ENCODE data around the gene IL26.

IL26 gene, protein sequence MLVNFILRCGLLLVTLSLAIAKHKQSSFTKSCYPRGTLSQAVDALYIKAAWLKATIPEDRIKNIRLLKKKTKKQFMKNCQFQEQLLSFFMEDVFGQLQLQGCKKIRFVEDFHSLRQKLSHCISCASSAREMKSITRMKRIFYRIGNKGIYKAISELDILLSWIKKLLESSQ

DNA sequence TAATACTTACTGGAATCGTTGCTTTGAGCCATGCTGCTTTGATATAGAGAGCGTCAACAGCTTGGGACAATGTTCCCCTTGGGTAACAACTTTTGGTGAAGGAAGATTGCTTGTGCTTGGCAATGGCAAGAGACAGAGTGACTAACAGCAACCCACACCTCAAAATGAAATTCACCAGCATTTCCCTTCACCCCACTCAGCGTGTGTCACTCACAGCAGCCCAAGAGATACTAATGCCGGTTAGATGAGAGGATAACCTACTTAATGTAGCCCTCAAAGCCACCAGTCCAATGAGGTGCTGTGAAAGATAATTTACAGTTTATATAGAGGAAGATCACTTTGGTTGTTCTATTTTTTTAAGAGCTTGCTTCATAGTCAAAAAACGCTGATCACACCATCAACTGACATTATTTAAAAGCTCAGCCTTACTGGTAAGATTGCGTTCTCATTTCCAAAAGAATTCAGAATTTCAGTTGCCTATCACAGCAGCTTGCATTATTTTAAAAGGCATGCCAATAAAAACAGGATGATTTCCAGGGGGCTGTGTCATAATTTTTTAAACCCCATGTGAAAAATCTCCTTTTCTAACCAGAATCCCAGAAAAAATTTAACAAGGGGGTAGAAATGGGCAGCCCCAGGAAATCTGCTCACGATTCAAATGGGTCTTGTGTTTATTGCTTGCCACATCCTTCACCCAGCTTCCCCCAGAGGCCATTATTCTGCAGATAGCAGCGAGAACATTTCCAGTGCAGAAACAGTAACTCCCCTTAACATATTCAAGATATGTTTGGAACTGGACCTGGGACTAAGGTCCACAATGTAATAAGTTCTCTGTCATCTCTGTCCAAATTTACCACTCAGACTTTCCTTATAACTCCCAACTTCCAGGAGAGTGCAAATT lies at the start of gene IL26:
IL26 (minus strand) TSS at position 235 of the 901 bp plus-strand sequence; CDS start at position 181, 54 bp downstream.
- DNase-seq (ENCODE audit: low spot score): no peak

DNA sequence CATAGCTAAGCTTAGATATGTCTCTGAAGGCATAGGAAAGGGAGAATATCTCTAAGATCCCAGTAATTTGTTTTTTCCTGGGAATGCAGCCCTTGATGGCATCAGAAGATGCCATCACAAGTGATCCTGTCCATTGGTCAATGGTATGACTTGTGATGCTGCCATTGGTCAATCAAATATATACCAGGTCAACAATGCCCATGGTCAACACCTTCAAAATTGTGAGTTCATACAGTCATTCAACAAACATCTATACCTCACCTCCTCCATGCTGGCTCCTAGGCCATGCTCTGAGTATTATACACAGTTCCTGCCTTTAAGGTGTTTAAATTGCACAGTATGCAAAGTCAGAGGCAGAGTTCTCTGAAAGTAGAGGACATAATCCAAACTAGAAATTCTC lies 47.1 kb upstream of the IL26 start:
- no peak for DNase-seq (ENCODE audit: low spot score)

DNA sequence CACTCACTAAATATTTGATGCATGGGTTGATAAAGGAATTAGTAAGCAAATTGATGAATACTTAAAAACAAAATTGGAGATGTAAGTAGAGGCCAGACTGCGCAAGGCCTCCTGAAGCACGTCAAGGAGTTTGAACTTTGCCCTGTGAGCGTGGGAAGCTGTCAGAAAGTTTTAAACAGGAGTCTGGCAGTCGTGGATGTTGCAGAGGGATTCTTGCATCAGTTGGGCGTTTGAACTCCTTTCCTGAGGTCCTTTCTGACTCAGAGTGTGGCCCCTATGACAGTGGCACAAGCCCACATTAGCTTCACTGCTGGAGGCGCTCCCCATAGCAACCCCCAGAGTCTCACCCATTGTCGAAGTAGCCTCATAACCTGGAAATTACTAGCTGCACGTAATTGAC lies 45.7 kb upstream of the IL26 start:
- DNase-seq (ENCODE audit: low spot score): no peak

DNA sequence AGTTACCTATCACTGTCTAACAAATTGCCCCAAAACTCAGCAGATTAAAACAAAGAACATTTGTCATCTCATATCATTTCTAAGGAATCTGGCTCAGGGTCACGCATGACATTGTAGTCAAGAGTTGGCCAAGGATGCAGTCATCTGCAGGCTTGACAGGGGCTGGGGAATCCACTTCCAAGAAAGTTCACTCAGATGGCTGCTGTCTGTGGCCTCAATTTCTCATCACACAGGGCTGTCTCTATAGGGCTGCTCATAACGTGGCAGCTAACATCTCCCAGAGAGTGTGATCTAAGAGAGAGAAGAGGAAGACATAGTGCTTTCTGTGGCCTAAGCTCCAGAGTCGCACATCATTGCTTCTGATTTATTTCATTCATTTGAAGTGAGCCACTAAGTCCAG lies 44.7 kb upstream of the IL26 start:
- DNase-seq (ENCODE audit: low spot score): no peak

DNA sequence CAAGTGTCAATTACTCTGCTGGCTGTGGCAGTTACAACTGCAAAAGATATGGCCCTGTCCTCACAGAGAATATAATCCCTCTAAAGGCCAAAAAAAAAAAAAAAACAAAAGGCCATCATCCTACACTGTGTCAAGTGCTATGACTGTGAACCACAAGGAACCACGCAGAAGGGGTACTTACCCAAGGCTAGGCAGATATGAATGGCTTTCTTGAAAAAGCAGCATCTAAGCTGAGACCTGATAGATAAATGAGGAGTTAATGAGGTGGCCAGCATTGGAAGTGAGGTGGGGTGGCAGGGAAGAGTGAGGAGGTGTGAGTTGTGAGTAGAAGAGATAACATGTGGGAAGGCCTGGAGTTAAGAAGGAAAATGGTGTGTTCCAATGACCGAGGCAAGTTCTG lies 44.2 kb upstream of the IL26 start:
- no peak for DNase-seq (ENCODE audit: low spot score)

DNA sequence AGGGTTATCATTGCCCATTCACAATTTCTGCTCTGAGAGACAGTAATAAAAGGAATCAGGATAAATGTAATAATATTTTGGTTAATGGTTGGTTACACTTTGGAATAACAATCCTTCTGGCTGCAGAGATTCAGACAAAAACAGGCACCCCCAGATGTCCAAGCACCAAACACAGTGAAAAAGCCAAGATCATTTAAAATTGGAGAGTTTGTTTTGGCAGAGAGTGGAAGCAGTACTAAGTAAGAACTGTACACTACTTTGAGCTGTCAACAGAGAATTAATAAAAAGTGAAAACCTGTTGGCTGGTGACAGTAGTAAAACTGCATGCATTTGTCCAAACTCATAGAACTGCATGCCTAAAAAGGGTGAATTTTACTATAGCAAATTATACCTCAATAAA lies 43.4 kb upstream of the IL26 start:
- DNase-seq (ENCODE audit: low spot score): no peak

DNA sequence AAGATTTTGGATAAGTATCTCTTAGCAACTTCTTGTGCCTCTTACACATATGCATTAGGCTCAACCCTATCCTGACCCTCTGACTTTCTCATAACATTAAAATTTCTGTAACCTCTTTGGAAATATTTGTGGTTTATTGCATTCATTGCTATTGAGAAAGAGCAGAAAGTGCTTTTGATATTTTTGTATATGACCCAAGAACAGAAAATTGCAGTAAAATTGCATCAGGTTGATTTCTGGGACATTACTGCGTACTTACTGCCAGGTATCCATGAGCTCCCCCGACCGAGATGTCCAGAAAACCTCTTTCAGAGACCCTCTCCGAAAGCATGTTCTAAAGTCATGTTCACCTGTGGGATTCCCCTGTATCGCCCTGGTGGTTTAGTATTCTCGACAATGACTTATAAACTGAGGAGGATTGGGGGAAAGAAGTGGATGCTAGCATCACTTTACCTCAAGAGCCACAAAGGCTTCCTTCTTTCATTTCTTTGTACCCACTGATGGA lies 42.3 kb upstream of the IL26 start:
- no peak for DNase-seq (ENCODE audit: low spot score)

DNA sequence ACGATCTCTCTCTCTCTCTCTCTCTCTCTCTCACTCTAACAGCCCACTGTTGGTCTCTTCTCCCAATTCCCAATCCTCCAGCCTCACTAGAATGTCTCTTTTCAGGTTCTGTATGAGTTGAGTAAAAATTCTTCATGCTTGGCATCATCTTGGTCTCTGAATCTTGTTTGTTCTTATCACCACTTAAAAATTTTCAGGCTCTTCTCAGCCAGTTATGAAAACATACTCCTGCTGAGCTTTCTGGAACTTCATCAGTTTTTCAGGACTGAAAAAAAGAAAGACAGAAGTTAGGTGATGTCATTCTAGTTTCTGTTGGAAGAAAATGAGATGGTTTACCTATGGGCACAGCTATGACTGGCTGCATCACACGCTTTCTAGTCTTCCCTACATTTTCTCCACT lies 39.2 kb upstream of the IL26 start:
- no peak for DNase-seq (ENCODE audit: low spot score)

DNA sequence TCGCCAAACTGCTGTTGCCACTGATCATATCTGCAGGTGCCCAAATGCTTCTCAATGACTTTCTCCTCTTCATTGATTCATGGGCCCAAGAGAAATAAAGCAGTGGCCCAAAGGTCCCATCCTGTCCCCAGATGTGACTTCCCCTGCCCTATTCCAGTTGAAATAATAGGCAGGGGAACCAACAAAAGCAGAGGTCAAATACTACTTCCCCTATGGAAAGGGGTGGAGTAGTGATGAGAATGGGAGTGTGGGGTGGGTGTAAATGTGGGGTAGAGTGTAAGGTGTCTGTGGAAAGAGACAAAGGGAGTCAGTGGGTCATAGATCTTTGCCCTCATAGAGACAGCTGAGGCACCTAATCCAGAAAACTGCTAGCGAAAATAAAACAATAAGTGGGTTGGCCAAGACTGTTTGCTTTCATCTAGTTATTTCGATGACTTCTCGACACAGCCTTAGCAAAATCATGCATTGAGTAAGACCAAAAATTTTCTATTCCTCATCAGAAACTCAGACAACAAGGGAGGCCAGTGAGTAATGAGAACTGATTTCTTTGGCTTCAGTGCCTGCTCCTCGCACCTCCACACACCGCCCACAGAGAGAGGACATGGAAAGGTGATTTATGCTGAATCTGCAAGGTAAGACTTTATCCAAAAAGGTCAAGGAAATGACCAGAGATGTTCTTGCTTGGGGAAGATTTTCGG lies 38.7 kb upstream of the IL26 start:
- no peak for DNase-seq (ENCODE audit: low spot score)

DNA sequence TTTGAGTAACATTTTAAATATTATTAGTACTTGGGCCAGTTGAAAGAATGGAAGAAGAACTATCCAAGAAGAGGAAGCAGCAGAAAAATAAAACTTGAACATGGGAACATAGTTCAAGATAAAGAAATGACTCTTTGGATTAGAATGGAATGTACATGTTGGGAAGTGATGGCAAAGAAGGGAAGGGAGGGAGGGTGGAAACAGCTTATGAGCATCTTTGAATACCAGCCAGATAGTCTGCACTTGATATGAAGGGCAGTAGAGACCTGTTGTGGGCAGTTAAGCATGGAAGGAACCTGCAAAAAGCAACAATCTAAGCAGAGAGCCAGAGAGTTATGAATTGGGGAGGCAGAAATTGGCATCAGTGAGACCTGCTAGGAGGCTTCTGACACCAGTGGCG lies 37.8 kb upstream of the IL26 start:
- DNase-seq (ENCODE audit: low spot score): no peak

DNA sequence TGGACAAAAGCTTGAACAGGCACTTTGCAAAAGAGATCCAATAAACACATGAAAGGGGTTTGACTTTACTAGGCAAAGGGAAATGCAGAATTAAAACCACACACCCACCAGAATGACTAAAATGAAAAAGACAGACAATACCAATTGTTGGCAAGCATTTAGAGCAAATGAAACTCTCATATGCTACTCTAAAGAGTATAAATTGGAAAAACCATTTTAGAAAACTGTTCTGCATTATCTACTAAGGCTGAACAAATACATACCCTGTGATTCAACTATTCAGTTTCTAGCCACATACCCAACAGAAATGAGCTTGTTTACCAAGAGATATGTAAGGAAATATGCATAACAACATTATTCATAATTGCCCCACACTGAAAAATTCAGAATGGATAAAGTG lies 36.3 kb upstream of the IL26 start:
- no peak for DNase-seq (ENCODE audit: low spot score)

DNA sequence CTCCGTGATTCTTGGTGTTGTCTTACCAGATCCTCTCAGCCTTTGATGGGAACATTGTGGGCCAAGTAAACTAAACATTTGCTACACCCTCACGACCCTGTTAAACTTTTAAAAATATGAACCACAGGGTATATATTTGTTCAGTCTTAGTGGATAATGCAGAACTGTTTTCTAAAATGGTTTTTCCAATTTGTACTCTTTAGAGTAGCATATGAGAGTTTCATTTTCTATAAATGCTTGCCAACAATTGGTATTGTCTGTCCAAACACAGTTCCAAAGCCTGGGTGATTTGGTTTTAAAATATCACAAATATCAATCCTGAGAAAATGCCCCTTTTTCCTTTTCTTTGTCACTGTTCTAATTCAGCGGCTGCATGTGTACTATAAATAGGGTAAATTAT lies 34.5 kb upstream of the IL26 start:
- DNase-seq (ENCODE audit: low spot score): no peak

DNA sequence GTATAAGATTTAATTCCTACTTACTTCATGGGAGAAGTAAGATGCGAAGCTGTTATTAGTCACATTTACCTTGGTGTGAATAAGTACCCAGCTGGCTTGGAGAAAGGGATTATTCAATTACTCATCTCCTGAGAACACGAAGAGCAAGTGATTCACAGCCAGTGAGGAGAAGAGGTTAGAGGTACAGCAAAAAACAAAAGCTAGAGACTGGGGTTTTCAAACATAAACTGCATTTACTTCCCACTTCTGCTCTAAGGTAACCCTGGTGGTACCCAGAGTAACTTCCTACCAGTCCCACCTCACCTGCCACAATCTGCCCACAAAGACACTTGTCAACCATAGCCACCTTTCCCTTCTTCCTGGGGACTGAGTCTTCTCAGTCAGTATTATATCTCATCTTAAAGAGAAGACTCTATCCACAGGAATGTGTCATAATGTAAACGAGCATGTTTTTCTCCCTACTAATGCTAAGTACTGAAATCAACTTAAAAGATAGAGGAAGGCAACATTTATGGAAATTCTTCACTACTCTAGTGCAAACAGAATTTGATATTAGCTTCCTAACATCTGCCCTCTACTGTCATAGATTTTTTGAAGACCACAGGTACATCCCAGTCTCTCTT lies 33.8 kb upstream of the IL26 start:
- no peak for DNase-seq (ENCODE audit: low spot score)

DNA sequence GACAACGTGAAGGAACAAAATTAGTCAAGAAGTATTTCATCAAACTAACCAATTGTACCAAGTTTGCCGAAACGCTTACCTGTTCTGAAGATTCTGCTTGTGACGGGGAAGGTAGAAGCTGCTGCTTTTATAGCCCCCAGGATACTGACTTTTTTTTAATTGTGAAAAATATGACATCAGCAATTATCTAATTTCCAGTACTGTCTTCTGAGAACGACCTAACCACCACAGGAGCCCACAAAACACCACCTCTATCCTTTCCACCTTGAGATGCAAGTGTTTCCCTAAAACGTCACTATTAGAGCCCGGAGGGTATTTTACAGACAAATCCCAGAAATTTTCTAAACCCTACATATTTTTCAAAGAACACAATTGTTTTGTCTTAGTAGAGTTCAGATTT lies 27.9 kb upstream of the IL26 start, which contains the start of gene IL22:
IL22 (minus strand) TSS at position 101 of the 400 bp plus-strand sequence. CDS start 156 bp downstream, outside the sequence.
- no peak for DNase-seq (ENCODE audit: low spot score)

DNA sequence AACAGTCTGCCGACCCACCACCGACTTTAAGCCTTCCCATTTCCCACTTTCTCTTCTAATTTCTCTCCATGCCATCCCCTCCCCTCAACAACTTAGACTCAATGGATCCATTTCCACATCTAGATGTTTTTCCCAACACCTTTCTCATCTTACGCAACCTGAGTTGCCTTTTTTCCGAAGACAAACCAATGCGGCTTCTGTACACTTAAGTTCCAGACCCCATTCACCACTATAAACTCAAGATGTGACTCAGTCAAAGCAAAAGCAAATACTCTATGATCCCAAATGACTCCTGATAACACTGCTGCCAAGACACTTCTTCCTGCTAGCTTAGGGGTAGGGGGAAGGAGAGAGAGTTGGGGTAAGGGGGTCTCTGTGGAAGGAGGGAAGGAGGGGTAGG lies 26.5 kb upstream of the IL26 start:
- DNase-seq (ENCODE audit: low spot score): no peak

DNA sequence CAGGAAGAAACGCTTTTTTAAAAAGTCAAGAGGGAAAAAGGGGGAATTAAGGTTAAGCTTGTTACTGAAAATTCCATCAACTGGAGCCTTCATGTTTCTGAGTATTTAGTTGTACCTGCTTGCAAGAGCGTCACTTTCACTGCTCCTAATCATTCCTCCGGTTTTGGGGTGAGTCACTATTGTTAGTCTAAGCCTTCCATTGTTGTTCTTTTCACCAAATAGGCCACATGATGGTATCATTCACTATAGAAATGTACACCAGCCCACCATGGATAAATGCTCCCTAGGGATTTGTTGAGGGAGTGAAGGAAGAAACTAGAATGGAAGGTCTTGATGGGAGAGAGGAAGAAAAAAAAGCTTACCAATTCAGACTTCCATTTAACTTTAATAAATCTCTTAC lies 24.8 kb upstream of the IL26 start:
- no peak for DNase-seq (ENCODE audit: low spot score)

DNA sequence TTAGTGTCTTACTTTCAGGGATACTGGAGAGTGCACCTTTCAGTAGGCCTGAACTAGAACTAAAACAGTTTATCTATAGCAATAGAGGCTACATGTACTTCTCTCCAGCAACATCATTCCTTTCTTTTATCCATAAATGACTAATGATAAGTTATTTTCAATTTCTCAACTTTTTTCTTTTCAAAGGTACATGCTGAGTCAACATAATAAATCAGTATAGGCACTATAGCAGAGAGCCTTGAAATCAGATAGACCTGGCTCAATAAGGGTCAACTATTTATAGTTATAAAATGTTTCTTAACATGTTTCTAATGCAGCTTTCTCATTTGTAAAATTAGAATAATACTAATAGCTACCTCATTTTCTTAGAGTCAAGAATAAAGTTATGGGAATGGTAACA lies 22.2 kb upstream of the IL26 start:
- no peak for DNase-seq (ENCODE audit: low spot score)

DNA sequence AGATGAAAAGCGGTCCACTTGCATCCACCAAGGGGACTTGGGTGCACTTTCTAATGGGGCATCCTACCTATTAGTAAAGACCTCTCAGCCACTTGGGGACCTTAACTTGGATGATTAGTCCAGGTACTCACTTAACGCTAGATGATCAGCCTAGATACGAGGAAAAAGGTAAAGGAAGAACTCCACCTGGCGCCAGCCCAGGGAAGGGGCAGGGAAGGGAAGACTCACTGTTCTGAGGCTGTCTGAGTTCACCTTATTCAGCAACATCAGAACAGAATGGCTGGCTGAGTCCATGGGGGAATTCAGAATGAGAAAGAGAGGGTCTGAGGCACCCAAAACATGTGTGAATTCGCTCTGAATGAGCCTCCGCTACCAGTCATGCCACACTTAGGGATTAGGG lies 20.7 kb upstream of the IL26 start:
- no peak for DNase-seq (ENCODE audit: low spot score)

DNA sequence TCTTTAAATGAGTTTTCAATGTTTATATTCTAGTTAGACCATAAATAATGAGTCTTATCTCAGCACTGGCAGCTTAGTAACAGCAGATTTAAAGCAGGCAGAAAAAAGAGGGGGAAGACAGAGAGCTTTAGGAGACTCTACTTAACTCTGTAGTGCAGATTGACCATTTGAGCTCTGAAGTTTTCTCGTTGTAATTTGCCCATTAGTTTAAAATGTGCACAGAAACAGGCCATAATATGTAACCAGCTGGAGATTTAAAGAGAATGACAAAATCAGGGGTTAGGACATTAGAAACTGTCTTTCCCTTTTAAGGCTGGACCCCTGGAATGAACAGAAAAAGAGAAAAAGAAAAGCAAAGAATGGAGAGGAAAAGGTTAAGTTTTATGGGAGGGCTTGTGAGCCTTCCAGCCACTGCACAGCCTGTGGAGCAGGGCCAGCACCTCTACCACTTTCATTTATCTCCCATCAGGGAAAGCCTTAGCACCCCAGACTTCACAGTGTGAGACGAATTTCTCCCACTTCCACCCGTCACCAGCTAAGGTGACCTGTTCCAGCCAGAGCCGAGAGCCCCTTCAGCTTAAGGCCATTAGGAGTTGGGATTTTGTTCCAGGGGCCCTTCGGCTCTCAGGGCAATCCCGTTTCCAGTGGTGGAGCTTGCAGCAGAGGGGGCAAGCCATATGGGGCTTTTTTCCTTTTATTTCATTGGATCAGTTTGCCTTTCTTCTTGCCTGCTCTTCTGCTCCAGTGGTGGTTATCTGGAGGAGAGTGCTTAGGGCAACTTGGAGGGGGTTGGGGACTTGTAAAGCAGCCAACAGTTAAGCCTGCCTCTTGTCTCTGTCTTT lies 19.8 kb upstream of the IL26 start:
- no peak for DNase-seq (ENCODE audit: low spot score)

DNA sequence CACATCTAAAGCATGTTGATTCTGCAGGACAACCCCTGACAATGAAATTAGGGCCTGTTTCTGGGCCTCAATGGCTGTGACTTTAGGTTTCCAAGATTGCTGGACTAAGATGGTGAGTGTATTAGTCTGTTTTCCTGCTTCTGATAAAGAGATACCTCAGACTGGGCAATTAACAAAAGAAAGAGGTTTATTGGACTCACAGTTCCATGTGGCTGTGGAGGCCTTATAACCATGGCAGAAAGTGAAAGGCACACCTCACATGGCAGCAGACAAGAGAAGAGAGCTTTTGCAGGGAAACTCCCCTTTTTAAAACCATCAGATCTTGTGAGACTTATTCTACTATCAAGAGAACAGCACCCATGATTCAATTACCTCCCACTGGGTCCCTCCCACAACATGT lies 17.2 kb upstream of the IL26 start:
- DNase-seq (ENCODE audit: low spot score): no peak

DNA sequence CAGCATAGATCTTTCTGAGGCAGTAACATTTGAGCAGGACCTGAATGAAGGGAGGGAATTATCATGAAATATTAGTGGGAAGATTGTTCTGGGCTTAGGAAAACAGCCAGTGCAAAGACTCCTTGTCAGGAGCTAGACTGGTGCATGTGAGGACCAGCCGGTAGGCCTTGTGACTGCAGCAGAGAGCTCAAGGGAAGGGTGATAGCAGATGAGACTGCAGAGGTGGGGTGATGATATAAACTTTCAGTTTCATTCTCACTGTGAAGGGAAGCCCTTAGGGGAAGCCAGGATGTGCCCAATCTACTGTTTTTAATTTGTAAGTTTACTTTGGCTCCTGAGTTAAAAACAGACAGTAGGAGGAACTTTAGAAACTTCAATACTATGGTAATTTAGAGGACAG lies 15.4 kb upstream of the IL26 start:
- DNase-seq (ENCODE audit: low spot score): no peak

DNA sequence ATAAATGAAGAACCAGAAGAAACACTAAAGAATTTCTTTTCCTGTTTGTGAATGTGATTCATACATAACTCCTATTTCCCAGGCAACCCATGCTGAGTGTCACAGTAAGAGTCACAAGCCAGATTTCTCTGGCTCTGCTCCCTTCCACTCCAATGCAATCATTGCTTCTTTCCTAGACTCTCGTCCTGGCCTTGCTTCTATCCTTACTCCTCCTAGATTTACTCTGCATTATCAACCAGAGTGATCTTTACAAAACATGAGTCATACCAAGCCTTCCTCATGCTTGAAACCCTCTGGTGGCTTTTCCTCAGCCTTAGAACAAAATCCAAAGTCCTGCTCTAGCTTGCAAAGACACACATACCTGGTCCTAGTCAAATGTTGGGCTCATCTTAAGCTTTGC lies 14.5 kb upstream of the IL26 start:
- DNase-seq (ENCODE audit: low spot score): no peak

All from D341Med (cell line).